GM21447 (cell line): ENCODE data around the gene DDX20.

ENCODE experiments used
- ATAC-seq: cut with Tn5 transposase; IDR thresholded peaks from one replicate; pipeline ENCODE4 v1.9.1; 2021; ENCODE audit not compliant: unreplicated experiment

The DDX20 gene, protein sequence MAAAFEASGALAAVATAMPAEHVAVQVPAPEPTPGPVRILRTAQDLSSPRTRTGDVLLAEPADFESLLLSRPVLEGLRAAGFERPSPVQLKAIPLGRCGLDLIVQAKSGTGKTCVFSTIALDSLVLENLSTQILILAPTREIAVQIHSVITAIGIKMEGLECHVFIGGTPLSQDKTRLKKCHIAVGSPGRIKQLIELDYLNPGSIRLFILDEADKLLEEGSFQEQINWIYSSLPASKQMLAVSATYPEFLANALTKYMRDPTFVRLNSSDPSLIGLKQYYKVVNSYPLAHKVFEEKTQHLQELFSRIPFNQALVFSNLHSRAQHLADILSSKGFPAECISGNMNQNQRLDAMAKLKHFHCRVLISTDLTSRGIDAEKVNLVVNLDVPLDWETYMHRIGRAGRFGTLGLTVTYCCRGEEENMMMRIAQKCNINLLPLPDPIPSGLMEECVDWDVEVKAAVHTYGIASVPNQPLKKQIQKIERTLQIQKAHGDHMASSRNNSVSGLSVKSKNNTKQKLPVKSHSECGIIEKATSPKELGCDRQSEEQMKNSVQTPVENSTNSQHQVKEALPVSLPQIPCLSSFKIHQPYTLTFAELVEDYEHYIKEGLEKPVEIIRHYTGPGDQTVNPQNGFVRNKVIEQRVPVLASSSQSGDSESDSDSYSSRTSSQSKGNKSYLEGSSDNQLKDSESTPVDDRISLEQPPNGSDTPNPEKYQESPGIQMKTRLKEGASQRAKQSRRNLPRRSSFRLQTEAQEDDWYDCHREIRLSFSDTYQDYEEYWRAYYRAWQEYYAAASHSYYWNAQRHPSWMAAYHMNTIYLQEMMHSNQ

DNA sequence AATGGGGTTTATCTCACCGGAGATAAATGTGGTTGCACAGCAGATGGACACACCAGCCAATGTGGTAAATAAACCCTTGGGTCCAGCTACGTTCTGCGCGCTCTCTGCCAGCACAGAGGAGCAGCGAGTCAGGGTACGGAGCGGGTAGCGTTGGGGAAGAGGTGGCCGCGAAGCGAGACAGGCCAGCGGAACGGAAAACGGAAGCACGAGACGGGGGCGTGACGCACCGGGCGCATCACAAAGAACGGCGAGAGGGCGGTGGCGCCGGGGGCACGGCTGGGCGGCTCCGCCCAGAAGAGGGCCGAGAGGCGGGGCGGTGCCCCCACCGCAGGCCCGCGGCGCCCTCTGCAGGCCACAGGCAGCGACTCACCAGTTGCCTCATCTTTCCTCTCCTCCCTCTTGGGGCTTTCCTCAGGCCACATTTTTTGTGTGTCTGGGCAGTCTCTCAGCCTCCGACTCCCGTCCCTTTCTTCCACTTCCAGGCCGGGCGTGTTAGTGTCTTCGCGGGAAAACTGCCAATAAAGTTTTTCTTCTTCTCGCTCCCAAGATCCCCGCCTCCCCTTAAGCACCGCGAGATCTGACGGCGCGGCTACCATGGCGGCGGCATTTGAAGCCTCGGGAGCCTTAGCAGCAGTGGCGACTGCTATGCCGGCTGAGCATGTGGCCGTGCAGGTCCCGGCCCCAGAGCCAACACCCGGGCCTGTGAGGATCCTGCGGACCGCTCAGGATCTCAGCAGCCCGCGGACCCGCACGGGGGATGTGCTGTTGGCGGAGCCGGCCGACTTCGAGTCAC lies at the start of gene DDX20:
DDX20 (plus strand) TSS at position 571 of the 793 bp plus-strand sequence; CDS start at position 595, 24 bp downstream.
- ATAC-seq, result peak; percentile 87

DNA sequence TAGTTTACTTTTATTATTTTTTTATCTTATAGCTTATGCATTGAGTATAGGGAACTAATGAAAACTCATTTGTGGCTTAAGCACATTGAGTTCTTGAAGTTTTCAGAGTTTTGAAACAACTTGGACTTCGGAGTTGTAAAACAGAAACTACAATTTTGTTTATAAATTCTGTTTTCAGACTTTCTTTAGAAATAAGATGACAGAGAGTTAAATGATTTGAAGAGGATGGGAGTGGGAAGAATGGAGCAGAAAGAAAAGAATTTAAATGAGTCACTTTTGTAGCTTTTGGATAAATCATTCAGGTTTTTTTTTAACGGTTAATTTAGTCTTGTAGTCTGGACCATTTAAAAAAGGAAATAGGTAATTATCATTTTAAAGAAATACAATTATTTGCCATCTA lies 48.8 kb upstream of the DDX20 start:
- ATAC-seq, result no peak

DNA sequence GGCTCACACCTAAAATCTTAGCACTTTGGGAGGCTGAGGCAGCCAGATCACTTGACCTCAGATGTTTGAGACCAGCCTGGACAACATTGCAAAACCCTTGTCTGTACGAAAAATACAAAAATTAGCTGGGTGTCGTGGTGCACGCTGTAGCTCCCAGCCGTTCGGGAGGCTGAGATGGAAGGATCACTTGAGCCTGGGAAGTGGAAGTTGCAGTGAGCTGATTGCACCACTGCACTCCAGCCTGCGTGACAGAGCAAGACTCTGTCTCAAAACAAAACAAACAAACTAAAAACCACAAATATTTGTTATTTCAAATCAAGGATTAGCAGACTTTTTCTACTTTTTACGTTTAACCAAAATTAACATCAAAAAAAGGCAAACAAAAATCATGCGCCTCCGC lies 47.8 kb upstream of the DDX20 start:
- ATAC-seq, result no peak

DNA sequence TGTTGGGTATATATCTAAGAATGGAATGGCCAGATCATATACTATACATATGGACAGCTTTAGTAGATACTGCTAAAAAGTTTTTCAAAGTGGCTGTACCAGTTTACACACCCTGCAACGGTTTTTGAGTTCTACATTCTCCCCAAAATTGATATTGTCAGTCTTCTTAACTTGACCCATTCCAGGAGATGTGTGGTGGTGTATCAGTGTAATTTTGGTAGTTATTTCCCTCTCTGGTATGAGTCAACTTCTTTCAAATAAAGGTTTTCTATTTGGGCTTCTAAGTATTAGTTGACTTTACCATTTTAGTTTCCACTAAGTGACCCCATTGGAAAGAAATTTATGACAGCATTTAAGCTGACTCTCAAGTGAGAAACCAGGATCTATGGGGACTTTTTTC lies 45.7 kb upstream of the DDX20 start:
- ATAC-seq, result no peak

DNA sequence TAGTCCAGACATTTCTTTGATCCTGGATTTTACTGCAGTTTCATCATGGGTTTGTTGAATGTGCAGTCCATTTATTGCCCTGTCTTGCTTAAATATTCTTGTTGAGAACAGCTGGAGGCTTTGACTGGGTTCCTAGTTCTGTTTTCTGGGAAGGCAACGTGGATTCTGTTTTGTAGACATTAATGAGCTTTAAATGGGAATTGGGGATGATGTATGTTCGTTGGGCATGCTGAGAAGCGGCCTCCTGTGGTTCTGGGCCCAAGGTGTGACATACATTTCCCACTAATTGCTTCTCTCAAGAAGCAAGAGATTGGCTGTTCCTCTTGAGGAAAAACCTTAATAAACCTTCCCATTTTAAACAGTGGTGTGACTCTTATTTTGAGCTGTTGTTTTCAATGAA lies 39.4 kb upstream of the DDX20 start:
- no peak for ATAC-seq

DNA sequence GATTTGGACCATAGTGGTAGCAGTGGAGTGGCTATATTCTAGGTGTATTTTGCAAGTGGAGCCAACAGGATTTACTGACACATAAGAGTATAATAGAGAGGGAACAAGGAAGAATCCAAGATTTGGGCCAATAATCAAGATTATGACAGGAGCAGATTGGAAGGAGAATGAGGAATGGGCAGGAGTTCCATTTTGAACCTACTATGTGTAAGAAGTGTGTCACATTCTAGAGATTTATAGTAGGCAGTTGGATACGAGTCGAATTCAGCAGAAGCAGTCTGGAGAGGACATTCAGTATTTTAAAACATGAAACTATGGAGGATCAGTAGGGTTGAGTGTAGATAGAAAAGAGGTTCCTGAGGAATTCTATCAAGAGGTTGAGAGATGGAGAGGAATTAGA lies 38.3 kb upstream of the DDX20 start:
- ATAC-seq, result no peak

DNA sequence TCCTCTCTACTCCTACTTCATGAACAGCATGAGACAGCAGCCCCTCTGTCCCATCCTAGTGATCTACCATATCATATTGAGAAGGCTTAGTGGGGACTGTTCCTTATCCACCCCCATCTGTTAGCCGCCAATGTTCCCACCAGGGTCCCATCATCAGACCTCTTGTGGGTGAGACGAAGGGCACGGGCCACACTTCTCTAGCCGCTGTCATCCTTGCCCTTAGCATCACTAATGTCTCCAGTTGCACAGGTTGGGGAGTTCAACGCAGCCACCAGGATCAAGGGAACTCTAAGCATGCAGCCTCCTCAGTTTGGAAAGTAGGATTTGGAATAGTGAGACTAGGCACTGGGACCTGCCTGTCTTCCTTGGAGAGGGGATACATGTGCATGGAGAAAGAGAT lies 36.6 kb upstream of the DDX20 start:
- no peak for ATAC-seq

DNA sequence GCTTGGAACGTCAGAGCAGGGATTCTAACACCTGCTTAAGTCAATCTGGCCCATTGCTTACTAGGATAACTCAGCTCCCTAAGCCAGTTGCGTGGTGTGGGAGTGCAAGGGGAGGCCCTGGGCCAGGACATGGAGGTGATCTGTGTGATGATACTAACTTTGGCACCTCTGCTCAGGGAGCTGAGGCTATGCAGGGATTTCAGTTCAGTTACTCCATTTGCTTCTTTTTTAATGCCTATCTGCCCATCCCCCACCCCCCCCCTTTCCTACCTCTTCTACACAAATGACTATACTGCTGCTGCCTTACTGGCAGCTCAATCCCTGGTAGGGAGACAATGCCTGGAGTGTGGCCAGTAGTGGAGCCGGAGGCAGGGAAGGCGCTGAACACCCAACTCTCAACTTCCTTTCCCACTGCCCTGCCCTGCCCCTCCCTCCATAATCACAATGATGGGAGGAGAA lies 36.0 kb upstream of the DDX20 start:
- ATAC-seq, result no peak

DNA sequence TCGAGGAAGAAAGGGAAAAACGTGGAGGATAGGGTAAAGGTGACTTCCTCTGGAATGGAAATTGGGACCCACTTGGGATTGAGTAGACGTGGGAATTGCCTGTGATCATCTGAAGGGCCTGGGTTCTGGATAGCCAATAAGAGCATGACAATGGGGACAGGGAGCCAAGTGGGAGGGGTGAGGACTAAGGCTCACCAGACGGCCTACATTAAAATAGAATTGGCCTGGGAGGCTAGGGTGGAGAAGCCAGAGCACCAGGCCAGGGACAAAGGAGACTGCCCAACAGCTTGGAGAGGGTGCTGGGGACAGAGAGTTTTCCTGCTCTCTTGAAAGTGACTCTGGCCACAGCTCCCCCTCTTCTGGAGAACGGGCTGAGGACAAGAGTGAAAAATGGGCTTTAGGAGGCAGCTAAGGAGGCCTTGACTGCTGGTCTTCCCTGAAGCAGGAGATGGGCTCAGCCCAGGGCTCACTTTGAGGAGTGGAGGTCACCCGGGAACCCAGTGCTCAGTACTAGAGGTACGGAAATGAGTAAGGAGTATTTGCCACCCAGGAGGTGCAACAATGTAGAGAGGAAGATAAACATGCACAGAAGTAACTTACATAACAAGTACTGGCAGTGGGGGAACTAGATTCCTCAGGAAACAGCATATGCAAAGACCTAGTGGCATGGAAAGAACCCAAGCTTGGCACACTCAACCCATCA lies 35.3 kb upstream of the DDX20 start:
- no peak for ATAC-seq

DNA sequence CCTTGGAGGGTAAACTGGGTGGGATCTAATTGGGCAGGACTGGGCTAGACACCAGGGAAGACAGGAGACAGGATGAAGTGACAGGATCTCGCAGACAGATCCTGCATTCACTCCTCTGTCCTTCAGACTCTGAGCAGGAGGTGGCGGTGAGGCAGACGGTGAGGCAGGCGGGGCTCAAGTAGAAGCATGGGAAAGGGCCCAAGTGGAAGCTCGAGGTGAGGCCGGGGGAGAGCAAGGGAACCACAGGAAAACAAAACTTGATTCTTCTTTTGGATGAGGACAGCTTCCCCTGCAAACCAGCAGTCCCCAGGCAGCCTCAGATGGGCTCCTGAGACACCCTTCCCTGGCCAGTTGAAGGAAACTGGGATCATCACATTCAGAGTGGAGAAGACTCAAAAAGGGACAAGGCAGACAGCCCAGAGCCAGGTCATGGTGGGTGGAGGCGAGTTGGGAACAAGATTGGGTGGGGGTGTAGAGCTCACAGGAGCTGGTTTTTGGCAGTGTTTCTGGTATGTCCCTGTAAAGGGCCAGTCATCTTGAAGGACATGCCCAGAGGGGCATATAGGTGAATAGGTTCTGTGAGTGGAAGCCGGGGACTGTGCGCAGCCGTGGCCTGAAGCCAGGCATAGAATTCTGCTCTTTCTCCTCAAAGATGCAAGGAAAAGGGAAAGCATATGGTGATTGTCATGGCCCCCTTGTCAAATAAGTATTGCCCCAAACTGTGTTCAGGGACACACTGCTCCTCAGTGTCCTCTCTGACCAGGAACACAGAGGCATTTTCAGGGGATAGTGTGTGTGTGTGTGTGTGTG lies 34.5 kb upstream of the DDX20 start:
- no peak for ATAC-seq

DNA sequence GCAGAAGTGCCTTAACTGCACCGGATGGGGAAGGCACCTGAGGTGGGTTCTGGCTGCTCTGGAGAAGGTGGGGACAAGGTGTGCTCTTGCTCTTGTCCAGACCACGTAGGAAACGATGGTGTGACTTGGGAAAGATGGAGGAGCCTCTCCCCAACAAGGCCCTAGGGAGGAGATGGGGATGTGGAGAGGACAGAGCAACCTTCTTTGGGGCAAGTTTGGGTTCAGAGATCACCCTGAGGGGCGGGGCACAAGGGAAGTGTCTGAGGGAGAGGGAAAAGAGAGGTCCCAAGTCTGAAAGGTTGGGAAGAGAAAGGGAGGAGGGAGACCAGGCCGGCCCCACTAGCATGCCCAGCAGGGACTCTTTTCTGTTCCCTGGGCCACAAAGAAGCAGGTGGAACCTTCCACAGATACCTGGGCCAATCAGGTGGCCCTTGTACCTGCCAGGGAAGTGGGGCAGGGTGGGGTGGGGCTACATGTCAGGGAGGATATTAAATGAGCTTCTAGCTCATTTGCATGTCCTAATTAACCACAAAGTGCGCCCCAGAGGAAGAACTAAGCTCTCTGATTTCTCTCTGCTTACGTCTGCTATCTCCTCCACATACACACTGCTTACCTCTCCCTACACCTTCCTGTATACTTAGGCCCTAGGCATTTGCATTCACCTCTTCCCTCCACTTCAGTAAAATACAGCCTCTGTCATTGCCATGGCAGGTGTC lies 32.5 kb upstream of the DDX20 start:
- ATAC-seq, result no peak

DNA sequence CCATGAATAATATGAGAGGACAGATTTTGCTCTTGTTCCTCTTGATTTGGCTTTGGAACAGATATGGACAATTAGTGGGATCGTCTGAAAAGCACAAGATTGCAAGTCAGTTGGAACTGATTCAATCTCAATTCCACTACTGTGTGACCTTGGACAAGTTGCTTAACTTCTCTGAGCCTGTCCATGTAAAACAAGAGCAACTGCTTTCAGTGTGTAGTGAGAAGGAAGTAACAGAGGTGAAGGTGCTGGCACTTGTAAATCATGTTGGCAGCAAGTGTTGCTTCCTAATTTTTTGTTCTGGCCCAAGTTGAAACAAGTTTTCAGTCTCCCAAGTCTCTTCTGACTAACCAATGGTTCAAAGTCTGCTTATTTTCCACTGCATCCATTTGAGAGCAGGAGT lies 31.8 kb upstream of the DDX20 start:
- ATAC-seq, result no peak

DNA sequence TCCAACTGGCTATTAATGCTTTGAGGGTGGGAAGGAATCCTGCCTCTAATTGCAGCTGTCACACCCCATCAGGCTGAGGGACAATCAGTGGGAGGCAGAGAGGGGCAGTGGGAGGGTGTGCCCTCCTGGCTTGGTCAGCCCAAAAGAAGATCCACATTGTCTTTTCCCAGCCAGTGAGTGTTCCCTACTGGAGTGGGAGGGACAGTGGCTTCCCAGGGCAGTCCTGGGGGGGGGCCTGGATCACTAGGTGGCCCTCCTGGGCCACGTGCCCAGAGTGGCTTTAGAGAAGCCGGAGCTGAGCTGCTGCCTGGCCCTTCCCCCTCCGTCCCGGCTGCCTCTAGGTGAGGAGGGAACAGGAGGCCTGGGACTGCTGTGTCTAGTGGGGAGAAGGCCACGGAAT lies 30.5 kb upstream of the DDX20 start:
- no peak for ATAC-seq

DNA sequence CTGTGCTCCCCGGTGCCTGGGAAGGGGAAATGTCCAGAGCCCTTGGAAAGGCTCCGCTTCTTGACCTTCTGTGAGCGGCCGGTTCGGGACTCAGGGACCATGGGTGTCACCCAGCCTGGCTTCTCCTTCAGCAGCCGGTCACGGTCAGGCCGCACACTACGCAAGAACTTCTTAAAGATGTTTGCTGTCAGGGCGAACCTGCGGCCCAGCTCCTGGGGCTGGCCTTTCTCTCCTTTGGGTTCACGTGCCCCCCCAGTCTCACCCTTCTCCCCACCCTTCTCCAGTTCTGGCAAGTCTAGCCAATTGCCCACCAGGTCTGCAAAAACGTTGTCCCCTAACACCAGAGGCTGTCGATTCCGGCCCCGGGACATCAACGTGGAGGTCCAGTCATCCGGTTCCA lies 28.6 kb upstream of the DDX20 start:
- no peak for ATAC-seq

DNA sequence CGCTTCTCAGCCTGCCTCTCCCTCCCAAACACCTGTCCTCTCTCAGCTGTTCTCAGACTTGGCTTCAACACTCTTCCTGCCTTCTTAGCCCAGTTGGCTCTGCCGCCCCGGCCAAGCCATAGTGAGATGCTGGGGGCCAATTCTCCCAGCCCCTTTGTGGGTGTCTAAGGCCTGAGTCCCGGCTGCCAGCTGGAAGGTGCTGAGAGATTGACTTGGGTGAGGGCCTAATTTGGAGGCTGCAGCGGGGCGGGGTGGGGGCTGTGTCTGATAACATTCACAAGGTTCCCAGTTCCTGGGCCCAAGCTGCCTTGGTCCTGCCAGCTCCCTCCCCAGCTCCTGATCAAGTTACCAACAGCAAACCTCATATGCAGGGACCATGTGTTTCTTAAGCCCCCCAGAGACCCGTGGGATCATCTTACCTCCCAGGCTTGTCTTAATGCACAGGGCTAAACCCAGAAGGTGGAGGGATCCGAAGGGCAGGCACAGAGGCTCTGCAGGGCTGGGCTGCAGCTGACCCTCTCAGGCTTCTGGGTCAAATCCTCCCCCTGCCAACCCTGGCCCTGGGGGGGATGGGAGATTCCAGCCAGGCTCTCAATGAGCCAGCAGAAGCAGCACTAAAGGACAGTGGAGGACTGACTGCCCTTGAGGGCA lies 26.3 kb upstream of the DDX20 start:
- ATAC-seq, result no peak

DNA sequence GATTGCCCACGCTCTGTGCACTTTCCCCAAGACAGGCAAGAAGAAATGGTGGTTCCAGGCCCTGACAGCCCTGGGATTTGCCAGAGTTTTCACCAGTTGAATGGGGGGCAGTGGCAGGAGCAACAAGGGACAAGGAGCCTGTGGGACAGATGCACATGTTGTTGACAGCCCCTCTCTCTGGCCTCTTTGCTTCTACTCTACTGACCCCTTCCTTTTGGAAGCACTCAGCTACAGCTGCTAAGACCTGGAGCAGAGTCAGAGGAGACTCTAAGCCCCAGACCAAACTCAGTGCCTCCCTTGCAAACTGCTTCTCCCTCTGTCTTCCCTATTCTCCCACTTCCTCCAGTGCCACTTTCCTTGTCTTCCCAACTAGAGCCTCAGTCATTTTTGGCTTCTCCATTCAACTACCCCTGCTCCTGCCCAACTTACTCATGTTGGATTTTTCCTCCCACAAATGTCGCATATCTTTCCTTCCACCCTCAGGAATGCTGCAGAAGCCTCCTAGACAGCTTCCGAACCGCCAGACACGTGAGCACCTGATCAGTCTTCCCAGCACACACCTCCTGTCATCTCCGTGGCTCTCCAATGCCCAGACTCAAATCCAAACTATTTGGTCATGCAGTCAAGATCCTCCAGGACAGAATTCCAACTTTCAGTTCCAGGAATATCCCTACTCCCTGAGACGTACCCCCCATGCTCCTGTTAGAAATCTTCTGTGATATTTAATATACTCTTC lies 25.6 kb upstream of the DDX20 start:
- ATAC-seq, result no peak

DNA sequence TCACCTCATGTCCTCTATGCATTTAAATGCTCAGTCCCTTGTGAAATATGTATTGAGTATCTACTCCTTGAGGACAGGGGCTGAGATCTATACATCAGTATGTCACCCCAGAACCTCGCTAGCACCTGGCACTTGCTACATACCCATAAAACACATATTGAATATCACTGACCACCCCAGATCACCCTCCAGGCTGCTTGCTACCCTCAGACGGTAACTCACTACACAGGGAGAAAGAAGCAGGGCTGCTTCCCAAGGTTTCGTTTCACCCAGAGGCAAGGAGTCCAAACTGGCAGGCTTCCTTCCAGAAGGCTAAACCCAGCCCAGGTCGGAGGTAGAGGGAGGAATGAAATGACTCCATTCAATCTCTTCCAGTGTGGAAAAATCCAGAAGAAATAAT lies 25.0 kb upstream of the DDX20 start:
- ATAC-seq, result no peak

DNA sequence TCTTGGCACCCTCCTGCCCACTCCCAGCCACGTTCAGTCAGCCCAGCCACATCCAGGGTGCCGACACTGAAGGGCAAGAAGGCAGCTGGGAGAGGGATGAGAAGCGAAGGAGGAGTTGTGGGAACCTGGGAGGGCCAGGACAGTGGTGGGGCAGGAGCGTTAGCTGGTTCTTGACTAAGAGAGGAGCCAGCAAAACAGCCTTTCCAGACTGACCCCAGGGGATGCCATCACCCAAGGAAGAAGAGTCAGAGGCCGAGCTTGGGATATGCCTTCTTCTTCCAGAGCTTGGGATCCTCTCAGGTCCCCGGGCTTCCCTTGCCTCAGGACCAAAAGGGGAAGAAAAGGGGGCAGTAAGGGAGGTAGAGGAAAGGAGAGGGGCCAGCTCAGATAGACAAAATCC lies 23.7 kb upstream of the DDX20 start:
- ATAC-seq, result no peak
